Hepatocyte (in vitro differentiated cells): ENCODE results near the gene PRPS1L1.

Experiments
- EZH2 ChIP-seq: fragments of 200-600 bp; sonication (generic); IDR thresholded peaks from 2 replicates; pipeline ENCODE4 v1.6.1; 2016; ENCODE audit warnings: antibody characterized with exemption, mild to moderate bottlenecking, borderline replicate concordance
- TF ChIP-seq, protein P1 (sequence below): fragments of 200-600 bp; sonication (generic); IDR thresholded peaks from 2 replicates; pipeline ENCODE4 v1.5.1; 2016; ENCODE audit warnings: antibody characterized with exemption, mild to moderate bottlenecking; ENCODE audit not compliant: poor library complexity

DNA sequence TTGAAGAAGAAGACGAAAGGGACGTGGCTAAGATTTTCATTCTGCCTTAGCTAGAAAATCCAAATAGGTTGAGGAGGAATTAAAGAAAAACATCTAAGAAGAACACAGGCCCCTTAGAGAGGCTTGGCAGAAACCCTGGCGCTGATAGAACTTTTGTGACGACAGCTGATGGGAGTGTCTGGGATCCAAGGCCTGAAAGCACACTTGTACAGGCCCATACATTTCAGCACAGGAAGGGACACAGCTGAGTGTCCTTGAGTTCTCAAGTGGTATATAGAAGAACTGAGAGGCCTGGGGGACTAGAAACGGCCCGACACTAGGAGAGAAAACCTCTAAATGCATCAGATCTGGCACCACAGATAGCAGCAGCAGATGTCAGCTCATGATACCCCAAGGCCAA, 39.5 kb downstream of the PRPS1L1 start:
- TF ChIP-seq, protein P1, sequence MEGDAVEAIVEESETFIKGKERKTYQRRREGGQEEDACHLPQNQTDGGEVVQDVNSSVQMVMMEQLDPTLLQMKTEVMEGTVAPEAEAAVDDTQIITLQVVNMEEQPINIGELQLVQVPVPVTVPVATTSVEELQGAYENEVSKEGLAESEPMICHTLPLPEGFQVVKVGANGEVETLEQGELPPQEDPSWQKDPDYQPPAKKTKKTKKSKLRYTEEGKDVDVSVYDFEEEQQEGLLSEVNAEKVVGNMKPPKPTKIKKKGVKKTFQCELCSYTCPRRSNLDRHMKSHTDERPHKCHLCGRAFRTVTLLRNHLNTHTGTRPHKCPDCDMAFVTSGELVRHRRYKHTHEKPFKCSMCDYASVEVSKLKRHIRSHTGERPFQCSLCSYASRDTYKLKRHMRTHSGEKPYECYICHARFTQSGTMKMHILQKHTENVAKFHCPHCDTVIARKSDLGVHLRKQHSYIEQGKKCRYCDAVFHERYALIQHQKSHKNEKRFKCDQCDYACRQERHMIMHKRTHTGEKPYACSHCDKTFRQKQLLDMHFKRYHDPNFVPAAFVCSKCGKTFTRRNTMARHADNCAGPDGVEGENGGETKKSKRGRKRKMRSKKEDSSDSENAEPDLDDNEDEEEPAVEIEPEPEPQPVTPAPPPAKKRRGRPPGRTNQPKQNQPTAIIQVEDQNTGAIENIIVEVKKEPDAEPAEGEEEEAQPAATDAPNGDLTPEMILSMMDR, result no peak
- TF ChIP-seq EZH2, result no peak
